Measurements from ENCODE around the gene STXBP6.

DNA sequence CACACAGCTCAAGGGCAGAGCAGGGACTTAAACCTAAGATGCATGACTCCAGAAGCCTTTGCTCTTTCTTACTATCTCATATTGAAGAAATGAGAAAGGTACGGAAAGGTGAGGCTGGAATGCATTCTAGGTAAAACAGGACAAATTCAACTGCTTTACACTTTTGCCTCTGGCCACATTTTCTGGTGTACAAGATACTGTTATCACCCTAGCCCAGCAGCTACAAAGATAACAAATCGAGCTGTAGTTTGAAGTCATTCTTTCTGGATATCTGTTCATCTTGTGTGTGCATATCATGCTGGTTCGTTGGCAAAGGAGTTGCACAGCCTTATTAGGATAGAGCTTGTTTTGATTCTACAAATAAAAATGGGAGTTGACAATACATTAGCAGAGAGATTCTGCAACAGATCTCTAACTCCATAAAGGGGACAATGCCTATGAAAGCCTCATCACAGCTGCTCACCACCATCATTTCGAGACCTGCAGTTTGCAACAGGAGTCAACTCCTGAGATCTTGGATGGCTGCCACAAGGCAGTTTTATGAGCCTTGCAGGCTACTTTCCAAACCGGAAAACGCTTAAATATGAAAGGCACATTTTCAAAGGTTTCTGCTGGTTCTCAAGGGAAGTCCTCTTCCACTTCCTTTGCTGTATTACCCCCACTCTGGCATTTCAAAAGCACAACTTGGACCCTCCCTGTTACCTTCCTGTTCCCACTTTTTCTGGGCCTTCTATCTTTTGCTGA is 64.9 kb downstream of the STXBP6 start:
- no peak for TF ChIP-seq POLR2A (IDR thresholded peaks at IDR 0.05; ENCODE audit: extremely low read depth, insufficient read length)
- TF ChIP-seq, protein P1, sequence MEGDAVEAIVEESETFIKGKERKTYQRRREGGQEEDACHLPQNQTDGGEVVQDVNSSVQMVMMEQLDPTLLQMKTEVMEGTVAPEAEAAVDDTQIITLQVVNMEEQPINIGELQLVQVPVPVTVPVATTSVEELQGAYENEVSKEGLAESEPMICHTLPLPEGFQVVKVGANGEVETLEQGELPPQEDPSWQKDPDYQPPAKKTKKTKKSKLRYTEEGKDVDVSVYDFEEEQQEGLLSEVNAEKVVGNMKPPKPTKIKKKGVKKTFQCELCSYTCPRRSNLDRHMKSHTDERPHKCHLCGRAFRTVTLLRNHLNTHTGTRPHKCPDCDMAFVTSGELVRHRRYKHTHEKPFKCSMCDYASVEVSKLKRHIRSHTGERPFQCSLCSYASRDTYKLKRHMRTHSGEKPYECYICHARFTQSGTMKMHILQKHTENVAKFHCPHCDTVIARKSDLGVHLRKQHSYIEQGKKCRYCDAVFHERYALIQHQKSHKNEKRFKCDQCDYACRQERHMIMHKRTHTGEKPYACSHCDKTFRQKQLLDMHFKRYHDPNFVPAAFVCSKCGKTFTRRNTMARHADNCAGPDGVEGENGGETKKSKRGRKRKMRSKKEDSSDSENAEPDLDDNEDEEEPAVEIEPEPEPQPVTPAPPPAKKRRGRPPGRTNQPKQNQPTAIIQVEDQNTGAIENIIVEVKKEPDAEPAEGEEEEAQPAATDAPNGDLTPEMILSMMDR (IDR thresholded peaks at IDR 0.05; ENCODE audit: low read depth, low read length) = no peak
- TF ChIP-seq, protein P2, sequence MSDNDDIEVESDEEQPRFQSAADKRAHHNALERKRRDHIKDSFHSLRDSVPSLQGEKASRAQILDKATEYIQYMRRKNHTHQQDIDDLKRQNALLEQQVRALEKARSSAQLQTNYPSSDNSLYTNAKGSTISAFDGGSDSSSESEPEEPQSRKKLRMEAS (IDR thresholded peaks at IDR 0.05; ENCODE audit: low read depth, low read length) = no peak

All from NB4 (cell line).